GM21423 (cell line): ENCODE results near the gene ARMC10.
"Not testable (repeated sequence)": the region's sequence is repeated elsewhere in the genome, so short reads cannot be mapped to it uniquely, and the experiment has no call there.

Experiments used
- ATAC-seq: cut with Tn5 transposase; IDR thresholded peaks from one replicate; pipeline ENCODE4 v1.9.1; 2021; ENCODE audit warnings: mild to moderate bottlenecking, moderate library complexity; ENCODE audit not compliant: unreplicated experiment

ARMC10 gene

DNA sequence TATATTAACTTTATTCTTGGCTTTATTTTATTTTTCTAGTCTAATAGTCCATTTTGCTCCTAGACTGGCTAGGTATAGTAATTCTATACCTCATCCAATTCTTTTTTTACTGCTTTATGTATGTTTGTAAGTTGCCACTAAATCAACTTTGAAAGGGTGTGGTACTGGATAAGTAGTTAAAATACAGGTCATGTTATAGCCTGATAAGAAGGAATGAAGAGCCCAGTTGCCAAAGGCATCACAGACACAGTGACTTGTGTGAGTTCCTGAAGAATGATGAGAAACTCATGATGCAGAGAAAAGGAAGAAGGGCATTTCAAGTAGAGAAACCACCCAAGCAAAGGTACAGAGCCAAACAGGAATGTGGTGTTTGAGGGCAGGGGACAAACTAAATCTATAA is 46.7 kb downstream of the ARMC10 start:
- no peak for ATAC-seq

- no peak for ATAC-seq
These were observed 48.6 kb downstream of the ARMC10 start for GRCh38 chr7:103123529-103123928.

DNA sequence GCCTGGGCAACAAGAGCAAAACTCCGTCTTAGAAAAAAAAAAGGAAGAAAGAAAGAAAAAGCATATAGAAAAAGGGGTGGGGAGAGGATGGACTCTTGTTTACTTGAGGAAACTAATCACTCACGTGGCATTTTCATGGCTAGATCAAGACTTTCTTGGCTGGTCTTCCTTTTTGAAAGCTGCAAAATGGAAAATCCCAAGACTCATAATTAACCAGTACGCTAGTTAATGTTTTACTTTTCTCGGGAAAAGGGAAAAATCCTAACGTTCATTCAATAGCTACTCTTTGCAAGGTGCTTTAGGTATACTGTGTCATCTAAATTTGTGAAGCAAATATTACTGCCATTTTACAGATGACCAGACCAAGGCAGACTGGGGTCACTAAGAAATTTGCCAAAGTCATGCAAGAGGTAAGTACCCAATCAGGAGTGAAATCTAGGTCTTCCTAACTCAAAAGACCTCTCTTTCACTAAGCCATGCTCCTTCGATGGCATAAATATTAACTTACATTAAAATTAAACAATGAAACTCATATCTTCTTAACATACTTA is 49.6 kb downstream of the ARMC10 start:
- ATAC-seq = no peak

GRCh38 chr7:103127006-103127405 is 52.1 kb downstream of the ARMC10 start:
- ATAC-seq = no peak

- no peak for ATAC-seq
These were observed 55.0 kb downstream of the ARMC10 start for GRCh38 chr7:103129702-103130549.

GRCh38 chr7:103130901-103131624 is 56.1 kb downstream of the ARMC10 start:
- ATAC-seq = no peak

DNA sequence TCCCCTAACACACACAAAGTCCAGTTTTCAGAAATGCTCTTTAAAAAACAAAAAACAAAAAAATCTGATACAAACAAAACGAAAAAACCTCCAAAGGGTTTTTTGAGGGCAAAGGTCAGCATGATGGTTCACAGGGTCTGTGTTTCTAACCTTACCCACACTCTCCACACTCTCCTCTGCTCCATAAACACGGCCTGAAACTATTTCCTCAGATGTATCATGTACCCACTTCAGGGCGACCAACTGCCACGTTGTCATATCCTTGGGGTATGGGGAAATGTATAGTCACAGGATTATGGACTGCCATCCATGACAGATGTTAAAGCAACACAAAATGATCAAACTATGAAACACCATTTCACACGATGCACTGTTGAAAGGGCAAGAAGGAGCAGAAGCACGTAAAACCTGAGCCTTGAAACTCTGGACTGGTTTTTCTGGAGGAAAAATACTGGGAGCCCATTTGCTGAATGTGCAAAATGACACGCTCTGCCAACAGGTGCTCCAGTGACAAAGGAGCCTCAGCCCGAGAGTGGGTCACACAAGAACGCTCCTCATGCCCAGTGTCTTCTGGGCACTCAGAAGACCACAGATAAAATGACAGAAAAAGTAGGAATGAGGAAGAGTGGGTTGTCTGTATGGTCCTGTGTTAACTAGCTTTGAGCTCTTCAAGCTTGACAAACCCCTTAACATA is 58.2 kb downstream of the ARMC10 start:
- ATAC-seq = no peak

DNA sequence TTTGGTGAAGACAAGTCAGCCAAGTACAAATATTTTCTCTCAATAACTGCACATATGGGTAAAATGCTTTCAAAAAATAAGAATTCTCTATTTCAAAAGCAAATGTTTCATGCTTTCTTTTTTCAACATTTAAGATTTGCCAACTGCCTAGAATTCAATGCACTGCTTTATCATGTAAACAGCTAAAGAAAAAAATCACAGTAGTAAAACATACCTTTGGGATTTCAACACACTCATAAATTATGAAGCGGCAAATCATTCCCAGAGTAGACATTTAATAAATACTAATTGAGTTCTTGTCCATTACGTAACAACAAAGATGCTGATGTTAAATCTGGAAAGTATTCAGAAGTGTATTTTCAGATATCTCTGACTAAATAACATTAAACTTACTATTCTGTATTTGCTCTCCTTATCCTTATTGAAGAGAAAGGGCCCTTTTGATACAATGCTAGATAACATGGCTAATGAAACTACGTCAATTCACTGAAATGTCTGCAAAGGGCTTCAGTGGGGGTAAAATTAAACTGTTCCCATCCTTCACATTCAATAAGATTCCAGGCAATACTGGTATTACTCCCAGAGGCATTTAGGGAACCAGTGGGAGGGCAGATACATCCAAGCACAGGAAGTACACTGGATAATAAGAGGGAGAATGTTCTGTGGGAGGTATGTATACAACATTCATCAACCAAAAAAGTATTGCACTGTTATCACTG is 60.1 kb downstream of the ARMC10 start:
- ATAC-seq = no peak

GRCh38 chr7:103140061-103140460 is 65.1 kb downstream of the ARMC10 start:
- ATAC-seq = no peak

- ATAC-seq = no peak
These were observed 65.7 kb downstream of the ARMC10 start for GRCh38 chr7:103140685-103141084.

GRCh38 chr7:103141753-103142404 is 66.9 kb downstream of the ARMC10 start:
- ATAC-seq = no peak

- no peak for ATAC-seq
These were observed 67.6 kb downstream of the ARMC10 start for GRCh38 chr7:103142494-103142893.

DNA sequence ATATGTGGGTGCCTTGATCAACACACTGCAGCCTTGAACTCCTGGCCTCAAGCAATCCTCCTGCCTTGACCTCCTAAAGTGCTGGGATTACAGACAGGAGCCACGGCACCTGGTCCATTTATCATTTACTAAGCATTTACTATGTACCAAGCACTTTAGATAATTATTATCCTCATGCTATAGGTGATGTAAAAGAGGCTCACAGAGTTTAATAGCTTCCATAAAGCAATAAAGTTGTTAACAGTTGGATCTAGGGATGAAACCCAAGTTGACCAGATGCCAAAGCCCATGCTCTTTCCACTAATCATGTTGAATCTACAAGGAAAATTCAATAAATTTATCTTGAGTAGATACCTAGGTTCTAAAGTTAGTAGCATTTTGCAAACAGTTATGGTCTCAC is 68.9 kb downstream of the ARMC10 start:
- ATAC-seq = no peak

DNA sequence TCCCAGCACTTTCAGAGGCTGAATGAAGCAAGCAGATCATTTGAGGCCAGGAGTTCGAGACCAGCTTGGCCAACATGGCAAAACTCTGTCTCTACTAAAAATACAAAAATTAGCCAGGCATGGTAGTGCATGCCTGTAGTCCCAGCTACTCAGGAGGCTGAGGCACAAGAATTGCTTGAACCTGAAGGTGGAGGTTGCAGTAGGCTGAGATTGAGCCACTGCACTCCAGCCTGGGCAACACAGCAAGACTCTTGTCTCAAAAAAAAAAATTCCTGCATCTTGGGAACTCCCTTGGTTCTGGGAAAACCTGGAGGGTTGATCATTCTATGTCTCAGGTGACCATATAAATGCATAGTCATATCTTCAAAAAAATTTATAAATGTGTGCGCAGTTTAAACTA is 69.8 kb downstream of the ARMC10 start:
- ATAC-seq = not testable (repeated sequence)

DNA sequence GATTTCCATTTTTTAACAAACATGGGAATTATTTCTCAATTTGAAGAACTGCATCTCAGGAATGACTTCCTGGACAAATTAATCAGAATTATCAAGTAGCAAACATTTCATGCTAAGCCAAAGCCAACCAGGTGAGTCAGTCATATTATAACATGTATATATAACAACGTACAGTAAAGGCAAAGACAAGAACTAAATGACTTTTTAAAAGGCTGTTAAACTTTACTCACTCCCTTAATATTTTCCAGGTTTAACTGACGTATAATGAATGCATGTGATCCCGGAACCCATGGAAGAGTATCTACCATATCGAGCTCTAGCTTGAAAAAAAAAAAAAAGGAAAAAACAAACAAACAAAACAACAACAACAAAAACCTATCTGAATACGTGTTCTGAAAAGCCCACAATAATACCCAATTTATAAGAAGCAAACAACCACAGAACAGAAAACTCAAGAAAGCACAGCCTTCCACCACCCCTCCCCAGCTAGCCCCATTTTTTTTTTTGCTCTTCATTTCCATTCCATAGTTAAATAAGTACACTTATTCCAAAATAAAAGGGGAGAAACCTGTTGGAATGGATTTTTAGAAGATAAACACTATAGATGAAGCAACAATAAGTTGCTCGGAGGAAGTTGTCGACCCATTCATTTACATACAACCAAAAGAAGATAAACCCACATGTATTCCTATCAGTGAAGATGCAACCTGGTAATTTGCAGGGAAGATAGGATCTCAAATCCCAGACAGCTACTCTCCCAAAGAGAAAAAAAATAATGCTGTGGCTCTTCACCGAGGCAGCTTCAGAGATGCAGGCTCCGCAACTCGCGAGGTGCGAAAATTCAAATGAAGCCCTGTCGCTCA is 73.4 kb downstream of the ARMC10 start:
- ATAC-seq = no peak
